NCI-H2081 (cell line): ENCODE data around the gene LBH.

Experiments used
- DNase-seq, 2 experiments: peaks; one replicate each; lab custom pipeline; 2025; lab: John Stamatoyannopoulos, UW

The LBH gene

DNA sequence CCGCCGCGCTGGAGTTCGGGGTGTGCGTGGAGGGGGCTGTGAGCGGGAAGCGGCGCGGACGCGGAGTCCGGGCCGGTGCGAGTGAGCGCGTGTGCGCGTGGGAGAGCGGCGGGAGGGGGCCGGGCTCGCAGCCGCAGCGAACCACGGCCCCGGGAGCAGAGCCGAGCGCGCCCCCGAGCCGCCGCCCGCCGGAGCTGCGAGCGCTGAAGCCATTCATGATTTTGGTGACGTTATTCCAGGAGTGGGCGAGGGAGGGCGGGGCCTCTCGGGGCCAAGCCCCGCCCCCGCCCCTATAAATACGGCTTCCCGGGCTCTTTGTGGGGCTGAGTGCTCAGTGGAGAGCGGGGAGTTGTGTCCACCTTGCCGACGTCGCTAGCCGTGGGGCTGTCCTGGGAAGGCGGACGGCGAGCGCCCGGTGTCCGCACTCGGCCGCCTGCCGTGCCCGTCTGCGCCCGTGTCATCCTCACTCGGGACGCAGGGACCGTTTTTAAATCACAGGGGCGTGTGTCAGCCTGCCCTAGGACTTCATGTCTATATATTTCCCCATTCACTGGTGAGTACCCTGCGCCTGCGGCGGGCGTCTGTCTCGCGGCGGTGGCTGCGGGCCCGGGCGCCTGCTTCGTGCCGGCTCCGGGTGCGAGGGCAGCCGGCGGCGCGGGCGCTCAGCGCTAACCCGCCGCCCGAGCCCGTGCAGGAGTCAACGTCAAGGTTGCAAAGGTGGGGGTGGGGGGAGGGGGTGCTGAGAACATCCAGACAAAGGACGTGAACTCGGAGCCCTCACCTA, at the start of gene LBH:
LBH (plus strand) TSS at position 323 of the 784 bp plus-strand sequence; CDS start at position 528, 205 bp downstream.
- peak; percentile 4 to 11 for DNase-seq

DNA sequence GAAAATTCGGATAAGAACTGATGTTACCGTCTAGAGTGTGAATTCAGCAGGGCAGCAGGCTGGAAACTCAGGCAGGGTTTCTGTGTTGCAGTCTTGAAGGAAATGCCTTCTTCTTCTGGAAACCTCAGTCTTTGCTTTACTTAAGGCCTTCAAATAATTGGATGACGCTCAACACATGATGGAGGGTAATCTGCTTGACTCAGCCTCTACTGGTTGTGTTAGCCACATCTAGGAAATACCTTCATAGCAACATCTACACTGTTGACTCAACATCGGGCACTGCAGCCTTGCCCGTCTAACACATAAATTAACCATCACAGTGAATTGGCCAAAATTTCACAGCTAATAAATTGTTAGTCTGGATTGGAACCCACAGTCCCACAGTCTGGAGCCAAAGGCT, 47.3 kb upstream of the LBH start:
- DNase-seq, result no peak

DNA sequence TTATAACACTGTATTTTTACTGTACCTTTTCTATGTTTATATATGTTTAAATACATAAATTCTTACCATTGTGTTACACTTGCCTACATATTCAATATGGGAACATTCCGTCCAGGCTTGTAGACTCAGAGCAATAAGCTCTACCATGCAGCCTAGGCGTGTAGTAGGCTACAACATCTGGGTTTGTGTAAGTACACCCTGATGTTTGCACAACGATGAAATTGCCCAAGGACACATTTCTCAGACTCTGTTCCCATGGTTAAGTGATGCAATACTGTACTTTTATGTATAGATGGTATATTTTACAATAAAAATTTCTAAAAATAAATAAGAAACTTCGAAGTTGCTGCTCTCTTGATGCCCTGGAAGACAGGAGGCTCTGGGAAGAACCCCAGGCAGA, 46.2 kb upstream of the LBH start:
- DNase-seq, result no peak

DNA sequence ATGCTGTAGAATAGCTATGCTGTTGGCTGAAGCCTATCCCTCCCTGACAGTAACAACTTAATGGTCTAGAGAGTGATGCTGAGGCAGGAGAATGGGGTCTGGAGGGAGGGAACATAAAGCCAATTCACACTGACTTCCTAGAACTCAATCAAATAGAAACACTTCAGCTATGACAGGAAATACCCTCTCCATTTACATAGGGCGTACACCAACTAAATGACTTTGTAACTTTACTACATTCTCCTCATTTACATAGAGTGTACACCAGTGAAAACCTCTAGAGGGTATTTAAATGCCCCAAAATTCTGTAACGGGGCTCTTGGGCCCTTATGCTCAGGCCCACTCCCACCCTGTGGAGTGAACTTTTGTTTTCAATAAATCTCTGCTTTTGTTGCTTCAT, 43.0 kb upstream of the LBH start:
- no peak for DNase-seq

DNA sequence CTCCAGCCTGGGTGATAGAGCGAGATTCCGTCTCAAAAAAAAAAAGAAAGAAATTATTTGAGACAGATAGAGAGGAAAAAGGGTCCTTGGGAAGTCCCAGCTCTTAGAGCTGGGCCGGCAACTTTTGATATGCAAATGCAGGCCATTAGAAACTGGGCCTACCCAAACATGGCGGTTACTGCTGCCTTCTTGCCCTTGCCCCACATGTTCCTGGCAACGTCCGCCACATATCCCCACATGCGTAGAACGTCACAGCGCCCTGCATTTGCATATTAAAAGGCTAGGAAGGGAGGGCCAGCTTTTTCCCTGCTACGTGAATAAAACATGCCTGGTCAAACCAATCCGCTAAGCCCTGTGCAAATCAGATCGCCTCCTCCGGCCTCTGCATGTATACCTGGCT, 40.7 kb upstream of the LBH start:
- DNase-seq, result no peak

DNA sequence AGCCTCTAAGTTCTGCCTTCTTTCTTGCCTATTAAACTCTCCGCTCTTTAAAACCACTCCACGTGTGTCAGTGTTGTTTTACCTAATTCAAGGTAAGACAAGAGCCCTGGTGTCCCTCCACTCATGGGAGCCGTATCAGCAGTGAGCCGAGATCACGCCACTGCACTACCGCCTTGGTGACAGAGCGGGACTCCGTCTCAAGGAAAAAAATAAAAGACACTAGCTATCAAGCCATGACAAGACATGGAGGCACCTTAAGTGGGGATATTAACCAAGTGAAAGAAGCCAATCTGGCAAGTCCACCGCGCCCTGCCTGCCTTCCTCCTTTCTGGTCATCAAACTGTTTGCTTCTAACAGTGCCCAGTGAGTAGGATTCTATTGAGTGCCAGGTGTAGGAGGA, 40.2 kb upstream of the LBH start:
- DNase-seq, result no peak

DNA sequence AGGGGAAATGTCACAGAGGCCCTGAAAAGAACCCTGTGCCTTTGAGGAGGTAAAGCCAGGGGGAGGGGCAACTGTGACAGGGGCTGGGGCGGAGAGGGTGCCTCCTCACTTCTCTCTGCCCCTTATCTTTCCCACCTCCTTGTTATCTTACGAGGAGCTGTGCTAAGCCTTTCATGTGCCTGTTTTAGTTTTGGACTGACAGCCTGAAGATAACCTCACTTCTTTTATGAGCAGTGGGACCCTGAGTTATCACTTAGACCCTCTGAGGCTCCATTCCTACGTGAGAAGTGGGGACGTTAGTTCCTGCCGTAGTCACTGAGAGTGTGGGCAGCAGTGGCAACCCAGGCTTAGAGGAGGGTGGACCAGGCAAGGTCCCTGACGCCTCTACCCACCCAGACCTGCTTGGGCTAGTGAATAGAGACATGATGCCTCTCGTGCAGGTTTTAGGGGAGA, 39.5 kb upstream of the LBH start:
- no peak for DNase-seq

DNA sequence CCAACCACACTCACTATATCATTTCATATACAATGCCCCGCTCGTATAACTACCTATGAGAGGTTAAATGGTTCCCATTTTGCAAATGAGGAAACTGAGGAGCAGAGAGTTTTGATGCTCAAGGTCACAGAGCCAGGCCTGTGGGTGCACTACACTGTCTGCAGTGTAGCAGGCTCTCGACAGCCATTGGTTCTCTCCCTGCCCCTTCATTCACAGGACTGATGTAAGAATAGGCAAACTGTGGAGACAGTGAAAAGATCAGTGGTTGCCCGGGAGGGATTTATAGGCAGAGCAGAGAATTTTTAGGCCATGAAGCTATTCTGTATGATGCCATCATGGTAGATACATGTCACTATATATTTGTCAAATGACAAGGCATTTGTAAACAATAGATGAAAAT, 39.0 kb upstream of the LBH start:
- no peak for DNase-seq

DNA sequence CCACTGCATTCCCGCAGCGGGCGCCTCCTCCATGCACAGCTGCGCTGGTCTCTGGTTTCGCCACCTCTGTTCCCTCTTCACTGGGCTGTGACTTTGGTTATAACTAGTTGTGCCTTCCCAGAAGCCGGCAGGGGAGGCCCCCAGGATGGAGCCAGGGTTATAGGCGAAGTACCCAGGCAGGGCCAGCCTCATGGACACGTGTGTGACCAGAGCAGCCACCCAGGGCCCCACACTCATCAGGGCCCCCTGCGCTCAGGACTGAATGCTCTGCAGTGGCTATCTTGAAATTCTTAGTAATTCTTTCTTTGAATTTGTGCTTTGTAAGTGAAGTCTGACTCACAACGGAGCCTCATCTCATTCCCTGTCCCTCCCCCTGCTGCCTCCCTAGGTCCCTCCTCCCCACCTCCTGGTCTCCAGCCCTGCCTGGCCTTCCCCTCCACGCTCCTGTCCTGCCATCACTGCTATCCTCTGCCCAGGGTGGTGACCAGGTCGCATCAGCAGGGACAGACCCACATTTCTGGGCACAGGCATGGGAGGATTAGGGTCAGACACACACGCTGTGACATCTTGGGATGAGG, 38.1 kb upstream of the LBH start:
- no peak for DNase-seq

GRCh38 chr2:30194421-30194820, 36.9 kb upstream of the LBH start:
- no peak for DNase-seq

GRCh38 chr2:30195016-30195415, 36.3 kb upstream of the LBH start:
- DNase-seq, result no peak

GRCh38 chr2:30197570-30198192, 33.7 kb upstream of the LBH start:
- no peak for DNase-seq

DNA sequence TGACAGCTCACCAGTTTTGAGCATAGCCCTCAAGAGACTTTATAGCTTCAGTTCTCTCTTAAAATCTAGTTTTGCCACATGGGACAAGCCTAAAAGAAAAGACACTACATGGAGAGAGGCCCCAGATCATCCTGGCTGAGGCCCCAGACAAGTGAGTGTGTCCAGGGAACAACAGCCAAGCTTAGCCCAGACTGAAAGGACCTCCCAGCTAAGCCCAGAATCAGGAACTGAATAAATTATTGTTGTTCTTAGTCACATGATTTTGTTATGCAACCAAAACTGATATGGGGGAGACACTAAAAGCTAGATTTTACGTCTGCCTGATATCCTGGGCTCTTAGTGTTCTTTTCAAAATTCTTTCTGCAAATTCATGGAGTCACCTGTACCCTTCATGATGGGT, 29.3 kb upstream of the LBH start:
- no peak for DNase-seq

- DNase-seq, result no peak
Observed at GRCh38 chr2:30203156-30203555, 28.2 kb upstream of the LBH start.

- DNase-seq, result no peak
Observed at GRCh38 chr2:30204281-30204680, 27.1 kb upstream of the LBH start.

DNA sequence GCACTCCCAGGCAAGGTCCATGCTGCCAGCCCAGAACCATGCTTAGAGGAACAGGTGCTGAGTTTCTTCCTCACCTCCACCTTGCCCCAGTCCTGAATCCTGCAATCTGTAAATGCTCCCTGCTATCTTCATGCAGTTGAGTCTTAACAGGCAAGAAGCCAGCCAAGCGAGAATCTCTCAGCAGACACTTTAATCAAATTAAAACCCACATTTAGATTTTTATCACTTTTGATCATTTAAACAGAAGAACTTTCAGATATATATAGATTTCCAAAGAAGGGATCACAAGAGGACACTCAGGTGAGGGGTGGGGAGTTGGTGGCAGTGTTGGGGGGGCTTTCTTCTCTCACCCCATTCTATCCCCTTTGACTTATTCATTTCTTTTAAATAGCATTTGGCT, 25.9 kb upstream of the LBH start:
- DNase-seq, result no peak

DNA sequence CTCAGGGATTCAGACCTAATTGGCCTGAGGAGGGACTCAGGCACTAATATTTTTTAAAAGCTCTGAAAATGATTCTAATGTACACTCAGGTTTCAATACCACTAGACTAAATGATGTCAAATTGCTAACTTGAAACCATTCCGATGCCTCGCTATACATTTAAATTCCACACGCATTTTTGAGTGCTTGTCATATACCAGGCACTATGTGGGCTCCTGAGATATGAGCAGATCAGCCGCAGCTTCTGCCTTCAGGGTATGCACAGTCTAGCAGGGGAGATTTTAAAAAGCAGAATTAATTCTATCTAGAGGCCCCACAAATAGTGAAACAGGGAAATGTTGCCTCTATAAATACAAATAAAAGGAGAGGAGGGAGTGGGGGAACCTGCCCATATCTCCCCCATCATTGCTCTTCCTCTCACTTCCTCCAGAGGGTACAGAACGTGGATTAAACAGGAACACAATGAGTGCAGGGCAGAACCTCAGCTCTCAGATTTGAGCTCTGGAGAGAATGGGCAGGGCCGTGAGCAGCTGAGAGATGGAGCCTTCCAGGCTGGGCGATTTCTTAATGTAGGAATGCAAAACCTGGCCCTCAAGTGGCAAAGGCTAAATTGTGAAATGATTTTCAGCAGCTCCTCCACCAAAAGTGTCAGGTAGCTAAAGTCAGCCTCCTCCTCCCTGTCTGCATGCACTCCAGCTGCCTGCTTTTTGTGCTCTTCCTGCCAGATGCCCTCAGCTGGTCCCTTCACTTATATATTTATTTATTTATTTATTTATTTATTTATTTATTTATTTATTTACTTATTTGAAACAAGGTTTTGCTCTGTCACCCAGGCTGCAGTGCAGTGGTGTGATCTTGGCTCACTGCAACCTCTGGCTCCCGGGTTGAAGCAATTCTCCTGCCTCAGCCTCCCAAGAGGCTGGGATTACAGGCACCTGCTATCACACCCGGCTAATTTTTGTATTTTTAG, 24.6 kb upstream of the LBH start:
- no peak for DNase-seq

DNA sequence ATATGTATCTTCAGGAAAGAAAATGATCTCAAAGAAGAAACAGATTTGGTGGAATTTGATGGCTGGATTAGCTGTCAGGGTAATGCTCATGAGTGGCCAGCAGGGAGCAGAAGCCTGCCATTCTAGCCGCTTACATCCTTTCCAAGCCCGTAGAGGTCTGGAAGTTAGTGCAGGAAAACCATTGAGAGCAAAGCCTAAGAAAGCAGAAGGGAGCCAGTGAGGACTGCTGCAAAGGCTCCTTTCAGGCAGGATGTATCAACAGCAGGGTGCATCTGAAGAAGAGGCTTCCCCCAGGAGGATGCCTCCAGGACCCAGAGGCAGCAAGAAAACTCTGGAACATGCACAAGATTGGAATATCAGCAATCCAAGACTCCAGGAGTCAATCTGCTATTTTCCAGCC, 22.9 kb upstream of the LBH start:
- DNase-seq, result peak; percentile 68 to 71

DNA sequence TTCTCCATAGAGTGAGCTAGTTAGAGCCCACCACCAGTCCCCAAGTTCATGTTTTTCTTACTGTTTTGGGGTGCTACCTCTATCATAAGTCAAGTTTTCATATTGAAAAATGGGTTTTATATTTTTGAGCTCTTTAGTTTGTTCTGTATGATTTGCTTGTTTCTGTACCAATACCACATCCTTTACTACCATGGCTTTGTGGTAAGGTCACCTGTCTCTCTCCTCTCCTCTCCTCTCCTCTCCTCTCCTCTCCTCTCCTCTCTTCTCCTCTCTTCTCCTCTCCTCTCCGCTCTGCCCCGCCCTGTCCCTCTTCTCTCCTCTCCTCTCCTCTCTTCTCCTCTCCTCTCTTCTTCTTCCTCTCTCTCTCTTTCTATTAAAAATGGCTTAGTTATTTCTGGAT, 22.1 kb upstream of the LBH start:
- no peak for DNase-seq

DNA sequence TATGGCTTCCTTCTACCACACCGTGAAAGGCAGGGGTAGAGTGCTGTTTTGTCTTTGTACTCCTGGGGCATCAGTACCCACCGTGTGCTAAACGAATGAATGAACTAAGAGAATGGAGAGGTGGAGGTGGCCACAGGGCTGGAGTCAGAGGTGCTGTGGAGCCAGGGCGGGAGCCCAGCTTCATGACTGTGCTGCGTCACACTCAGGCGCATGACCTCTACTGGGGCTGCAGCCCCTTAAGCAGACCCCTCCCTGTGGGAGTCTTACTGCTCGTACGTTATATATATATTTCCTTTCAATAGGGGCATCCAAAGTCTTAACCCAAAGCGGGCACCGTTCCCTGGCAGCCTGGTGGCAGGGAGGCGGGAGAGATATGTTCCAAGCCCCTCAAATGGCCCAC, 18.0 kb upstream of the LBH start:
- no peak for DNase-seq

- no peak for DNase-seq
Observed at GRCh38 chr2:30213907-30214463, 17.3 kb upstream of the LBH start.

DNA sequence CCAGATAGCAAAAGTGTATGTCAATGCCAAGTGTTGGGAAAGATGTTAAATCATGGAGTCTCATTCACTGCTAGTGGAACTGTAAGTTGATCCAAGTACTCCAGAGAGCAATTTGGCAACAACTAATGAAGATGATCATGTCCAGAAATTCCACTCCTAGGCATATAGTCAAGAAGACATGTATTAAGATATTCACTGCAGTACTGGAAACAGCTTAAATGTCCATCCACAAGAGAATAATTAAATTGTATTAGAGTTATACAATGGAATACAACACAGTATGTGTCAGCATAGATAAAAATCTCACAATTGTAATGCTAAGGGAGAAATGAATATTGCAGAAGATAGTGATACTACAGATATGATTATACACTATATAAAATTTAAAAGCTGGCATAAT, 15.2 kb upstream of the LBH start:
- no peak for DNase-seq
